Keratinocyte (primary cell): ENCODE measurements around the gene CEP126. TPM values are rescaled to one million over a fixed set of nuclear protein-coding genes. Genes with fewer than 3 reads are reported as not detected.

Experiments
- DNase-seq: peaks from one replicate; pipeline ENCODE4 v3.0.0-alpha.2; 2011; ENCODE audit warnings: low read depth, missing footprints, low spot score
- FAIRE-seq: peaks from 2 replicates; lab custom pipeline; 2011; peaks lifted over from hg19 to GRCh38; lab: Jason Lieb, UNC
- H2AFZ ChIP-seq: 2 replicates; pipeline ENCODE4 v1.6.0; 2012; ENCODE audit warnings: low read length, control low read depth, inconsistent platforms; ENCODE audit not compliant: control insufficient read depth
- H3K27ac ChIP-seq: 2 replicates; pipeline ENCODE4 v1.5.1; 2011; ENCODE audit warnings: low read length; ENCODE audit not compliant: control insufficient read depth, insufficient read depth
- H3K27me3 ChIP-seq: 3 replicates; pipeline ENCODE4 v1.6.0; 2011; ENCODE audit warnings: low read length; ENCODE audit not compliant: control insufficient read depth, insufficient read depth; ENCODE audit errors: extremely low read depth
- H3K36me3 ChIP-seq, 2 experiments: 2 replicates in 1 of 2; 3 replicates in 1 of 2; pipeline ENCODE4 v1.5.1; 2011; ENCODE audit warnings: low read length in 2 of 2, mild to moderate bottlenecking in 1 of 2; ENCODE audit not compliant: control insufficient read depth in 2 of 2, insufficient read depth in 2 of 2; ENCODE audit errors: extremely low read depth in 1 of 2
- H3K4me1 ChIP-seq: 3 replicates; pipeline ENCODE4 v1.5.1; 2011; ENCODE audit warnings: low read length; ENCODE audit not compliant: control insufficient read depth, insufficient read depth; ENCODE audit errors: extremely low read depth
- H3K4me2 ChIP-seq: 3 replicates; pipeline ENCODE4 v1.6.0; 2011; ENCODE audit warnings: low read depth, low read length; ENCODE audit not compliant: control insufficient read depth, insufficient read depth; ENCODE audit errors: extremely low read depth
- H3K4me3 ChIP-seq, 3 experiments: fragments of 200-600 bp in 1 of 3; sonication (generic) in 1 of 3; 2 replicates in 2 of 3; 3 replicates in 1 of 3; pipeline ENCODE4 v1.5.1; 2011 to 2016; ENCODE audit warnings: low read length in 3 of 3, mild to moderate bottlenecking in 3 of 3, control low read depth in 2 of 3, inconsistent platforms in 1 of 3, low read depth in 1 of 3, mixed read lengths in 1 of 3, mixed run types in 1 of 3, moderate library complexity in 1 of 3; ENCODE audit not compliant: control insufficient read depth in 2 of 3, insufficient read depth in 2 of 3; ENCODE audit errors: extremely low read depth in 1 of 3
- H3K79me2 ChIP-seq: 2 replicates; pipeline ENCODE4 v1.6.0; 2012; ENCODE audit warnings: low read length; ENCODE audit not compliant: control insufficient read depth, insufficient read depth
- H3K9ac ChIP-seq: 3 replicates; pipeline ENCODE4 v1.6.0; 2011; ENCODE audit warnings: low read length; ENCODE audit not compliant: control insufficient read depth, insufficient read depth; ENCODE audit errors: extremely low read depth
- H3K9me1 ChIP-seq: 3 replicates; pipeline ENCODE4 v1.6.0; 2011; ENCODE audit warnings: low read length; ENCODE audit not compliant: control insufficient read depth, insufficient read depth; ENCODE audit errors: extremely low read depth
- H3K9me3 ChIP-seq: 2 replicates; pipeline ENCODE4 v1.5.1; 2012; ENCODE audit warnings: low read depth, low read length; ENCODE audit not compliant: control insufficient read depth
- H4K20me1 ChIP-seq: 3 replicates; pipeline ENCODE4 v1.6.0; 2011; ENCODE audit warnings: low read length; ENCODE audit not compliant: control insufficient read depth, insufficient read depth; ENCODE audit errors: extremely low read depth
- EZH2 ChIP-seq: IDR thresholded peaks from one replicate; pipeline ENCODE4 v1.6.1; 2012; ENCODE audit warnings: inconsistent platforms, mild to moderate bottlenecking, low read length, moderate library complexity
- dilution Hi-C: fragments of 300-500 bp; cut with MboI; formaldehyde crosslinking; loops from one replicate; pipeline ENCODE4 v1.7.0; 2020; ENCODE audit warnings: low sequenced_read_pairs; ENCODE audit not compliant: extremely low pct_ligation_motif_present
- polyA plus RNA-seq, 5 experiments: library from polyadenylated mRNA; depleted of rRNA in 3 of 5; stranded (reverse) in 3 of 5; stranded (forward) in 1 of 5; unstranded in 1 of 5; fragments of >200 nt; gene quantifications; 1 replicate in 1 of 5; 2 replicates in 3 of 5; 3 replicates in 1 of 5; pipeline versions ENCODE4 v1.2.1 to v1.2.3, GENCODE V29; 2011 to 2012; ENCODE audit warnings: missing spikeins in 2 of 5, low read depth in 1 of 5, low replicate concordance in 1 of 5
- TF ChIP-seq, protein P1 (sequence below), 3 experiments: IDR thresholded peaks in 1 of 3; conservative IDR thresholded peaks in 1 of 3; optimal IDR thresholded peaks in 1 of 3; 2 replicates in 2 of 3; 3 replicates in 1 of 3; pipeline versions ENCODE3 to v1.5.1; 2011; ENCODE audit warnings: low read length in 3 of 3, mild to moderate bottlenecking in 3 of 3, moderate library complexity in 2 of 3, control low read depth in 1 of 3, inconsistent platforms in 1 of 3; ENCODE audit not compliant: insufficient read depth in 2 of 3; ENCODE audit errors: extremely low read depth in 1 of 3

CEP126 gene
- polyA plus RNA-seq, 1 donor (not counting 4 experiments of a cell fraction or from before 2014, with no cell fraction given): 3.4 TPM

- H3K9me3 ChIP-seq: no peaks in the 10 kb centered on the region
- dilution Hi-C loops: no loop called here
- TF ChIP-seq EZH2: no peak
- TF ChIP-seq, protein P1, sequence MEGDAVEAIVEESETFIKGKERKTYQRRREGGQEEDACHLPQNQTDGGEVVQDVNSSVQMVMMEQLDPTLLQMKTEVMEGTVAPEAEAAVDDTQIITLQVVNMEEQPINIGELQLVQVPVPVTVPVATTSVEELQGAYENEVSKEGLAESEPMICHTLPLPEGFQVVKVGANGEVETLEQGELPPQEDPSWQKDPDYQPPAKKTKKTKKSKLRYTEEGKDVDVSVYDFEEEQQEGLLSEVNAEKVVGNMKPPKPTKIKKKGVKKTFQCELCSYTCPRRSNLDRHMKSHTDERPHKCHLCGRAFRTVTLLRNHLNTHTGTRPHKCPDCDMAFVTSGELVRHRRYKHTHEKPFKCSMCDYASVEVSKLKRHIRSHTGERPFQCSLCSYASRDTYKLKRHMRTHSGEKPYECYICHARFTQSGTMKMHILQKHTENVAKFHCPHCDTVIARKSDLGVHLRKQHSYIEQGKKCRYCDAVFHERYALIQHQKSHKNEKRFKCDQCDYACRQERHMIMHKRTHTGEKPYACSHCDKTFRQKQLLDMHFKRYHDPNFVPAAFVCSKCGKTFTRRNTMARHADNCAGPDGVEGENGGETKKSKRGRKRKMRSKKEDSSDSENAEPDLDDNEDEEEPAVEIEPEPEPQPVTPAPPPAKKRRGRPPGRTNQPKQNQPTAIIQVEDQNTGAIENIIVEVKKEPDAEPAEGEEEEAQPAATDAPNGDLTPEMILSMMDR (optimal IDR thresholded peaks at IDR 0.05 in 1 of 3, IDR thresholded peaks at IDR 0.05 in 1 of 3, conservative IDR thresholded peaks at IDR 0.05 in 1 of 3; ENCODE audit: extremely low read depth in 1 of 3, insufficient read depth in 2 of 3, low read length in 3 of 3): no peak
- no peak overlapping the region for H3K4me2 ChIP-seq
- H3K79me2 ChIP-seq: no peaks in the 10 kb centered on the region
- H3K36me3 ChIP-seq: no peaks in the 10 kb centered on the region
- peaks cover 18% of the 10 kb centered on the region for H3K4me1 ChIP-seq
- no peak overlapping the region for H3K4me3 ChIP-seq
- no peaks in the 10 kb centered on the region for H4K20me1 ChIP-seq
- no peaks in the 10 kb centered on the region for H3K9me1 ChIP-seq
- H2AFZ ChIP-seq: no peak overlapping the region
- no peak for FAIRE-seq
- no peaks in the 10 kb centered on the region for H3K27me3 ChIP-seq
- H3K27ac ChIP-seq: no peak overlapping the region
- no peak overlapping the region for H3K9ac ChIP-seq
- DNase-seq: no peak
These were observed 2.0 kb upstream of the CEP126 start for GRCh38 chr11:101912823-101913284.

DNA sequence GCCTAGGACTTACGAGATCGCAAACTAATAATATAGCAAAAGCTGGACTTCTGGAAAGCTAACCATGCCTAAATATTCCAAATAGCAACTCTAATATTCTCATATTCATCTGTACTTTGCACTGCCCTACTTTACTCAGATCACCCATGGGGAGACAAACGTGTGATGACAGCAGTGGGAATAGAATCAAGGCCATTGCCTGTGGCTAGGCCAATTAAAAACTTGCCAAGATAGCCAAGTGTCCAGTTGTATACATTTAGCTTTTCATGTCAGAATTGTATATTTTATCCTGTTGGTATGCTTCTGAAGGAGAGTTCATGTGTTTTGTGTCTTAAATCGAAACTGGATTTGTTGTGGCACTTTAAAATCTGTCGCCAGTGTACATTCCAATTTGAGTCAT is 1.2 kb upstream of the CEP126 start:
- Histone ChIP-seq H3K9ac (no peak overlapping the region), H3K79me2 (no peaks in the 10 kb centered on the region), H3K27me3 (no peaks in the 10 kb centered on the region), H3K4me3 (no peak overlapping the region), H3K4me2 (no peak overlapping the region), H3K9me3 (no peaks in the 10 kb centered on the region), H3K9me1 (no peaks in the 10 kb centered on the region), H3K27ac (no peak overlapping the region), H4K20me1 (no peaks in the 10 kb centered on the region), H2AFZ (no peak overlapping the region), H3K36me3 (no peaks in the 10 kb centered on the region), H3K4me1 (peaks cover 18% of the 10 kb centered on the region)
- FAIRE-seq: no peak
- TF ChIP-seq EZH2: no peak
- TF ChIP-seq, protein P1 (optimal IDR thresholded peaks at IDR 0.05 in 1 of 3, IDR thresholded peaks at IDR 0.05 in 1 of 3, conservative IDR thresholded peaks at IDR 0.05 in 1 of 3; ENCODE audit: extremely low read depth in 1 of 3, insufficient read depth in 2 of 3, low read length in 3 of 3): no peak
- dilution Hi-C loops: no loop called here
- DNase-seq: no peak
